HepG2 (cell line): ENCODE results near the gene CHST12. TPM values are rescaled to one million over a fixed set of nuclear protein-coding genes. Genes with fewer than 3 reads are reported as not detected.

Experiments
- DDIT3 ChIP-seq: sonication (generic); formaldehyde crosslinking; IDR thresholded peaks from 2 replicates; pipeline ENCODE4 v1.4.0; 2020; ENCODE audit warnings: mild to moderate bottlenecking, missing genetic modification reagents
- DRAP1 ChIP-seq: IDR thresholded peaks from 2 replicates; pipeline ENCODE4 v1.6.1; 2016; ENCODE audit warnings: missing genetic modification reagents, missing compliant biosample characterization
- FOXJ3 ChIP-seq: sonication (generic); formaldehyde crosslinking; IDR thresholded peaks from 2 replicates; pipeline ENCODE4 v1.4.0; 2020; ENCODE audit warnings: missing genetic modification reagents, mild to moderate bottlenecking, borderline replicate concordance
- FOXP4 ChIP-seq: sonication (generic); formaldehyde crosslinking; IDR thresholded peaks from 2 replicates; pipeline ENCODE4 v1.4.0; 2020; ENCODE audit warnings: missing genetic modification reagents
- HIC2 ChIP-seq: sonication (generic); formaldehyde crosslinking; IDR thresholded peaks from 2 replicates; pipeline ENCODE4 v1.9.0; 2022; ENCODE audit warnings: low read depth, missing genetic modification reagents
- MAX ChIP-seq: IDR thresholded peaks from 2 replicates; pipeline ENCODE4 v1.6.1; 2012; ENCODE audit warnings: inconsistent platforms
- MAZ ChIP-seq, 2 experiments: sonication (generic) in 1 of 2; formaldehyde crosslinking in 1 of 2; IDR thresholded peaks; 2 replicates each; pipeline versions ENCODE4 v1.5.0 to v1.6.1; 2012 to 2020; ENCODE audit warnings: low read depth in 2 of 2, mild to moderate bottlenecking in 2 of 2, borderline replicate concordance in 1 of 2, improper control_type of control experiment in 1 of 2, low read length in 1 of 2, missing genetic modification reagents in 1 of 2, moderate library complexity in 1 of 2
- MEF2D ChIP-seq: sonication (generic); formaldehyde crosslinking; IDR thresholded peaks from 2 replicates; pipeline ENCODE4 v1.5.1; 2020; ENCODE audit warnings: mild to moderate bottlenecking, missing genetic modification reagents
- MLLT10 ChIP-seq: sonication (generic); formaldehyde crosslinking; IDR thresholded peaks from 2 replicates; pipeline ENCODE4 v1.4.0; 2020; ENCODE audit warnings: missing genetic modification reagents
- NFE2L1 ChIP-seq: sonication (generic); formaldehyde crosslinking; IDR thresholded peaks from 2 replicates; pipeline ENCODE4 v1.4.0; 2020; ENCODE audit warnings: missing genetic modification reagents, mild to moderate bottlenecking, borderline replicate concordance
- RXRB ChIP-seq: IDR thresholded peaks from 2 replicates; pipeline ENCODE4 v1.6.1; 2016; ENCODE audit warnings: borderline replicate concordance, missing genetic modification reagents, missing compliant biosample characterization
- SRF ChIP-seq: IDR thresholded peaks from 2 replicates; pipeline ENCODE4 v1.6.1; 2011; ENCODE audit warnings: mild to moderate bottlenecking, low read depth, low read length, moderate library complexity
- SRSF9 ChIP-seq: fragments of 200-400 bp; formaldehyde crosslinking; IDR thresholded peaks from 2 replicates; pipeline ENCODE4 v1.6.1; 2018; ENCODE audit warnings: borderline replicate concordance, mild to moderate bottlenecking, low read depth, low read length; ENCODE audit not compliant: insufficient read depth, poor library complexity, severe bottlenecking
- TAF1 ChIP-seq: sonication (generic); formaldehyde crosslinking; IDR thresholded peaks from 2 replicates; pipeline ENCODE4 v1.4.0; 2020; ENCODE audit warnings: missing genetic modification reagents
- TEAD3 ChIP-seq: optimal IDR thresholded peaks from 2 replicates; pipeline ENCODE3; 2016; ENCODE audit warnings: borderline replicate concordance
- ZBTB43 ChIP-seq: sonication (generic); formaldehyde crosslinking; conservative IDR thresholded peaks from 2 replicates; pipeline ENCODE4 v1.4.0; 2020; ENCODE audit warnings: missing genetic modification reagents
- ZNF20 ChIP-seq: sonication (generic); formaldehyde crosslinking; IDR thresholded peaks from 2 replicates; pipeline ENCODE4 v1.4.0; 2020; ENCODE audit warnings: mild to moderate bottlenecking, moderate library complexity, missing genetic modification reagents
- ZNF235 ChIP-seq: sonication (generic); formaldehyde crosslinking; IDR thresholded peaks from 2 replicates; pipeline ENCODE4 v1.8.1; 2023; ENCODE audit warnings: mild to moderate bottlenecking, missing genetic modification reagents, borderline replicate concordance
- ZNF333 ChIP-seq: sonication (generic); formaldehyde crosslinking; IDR thresholded peaks from 2 replicates; pipeline ENCODE4 v1.4.0; 2020; ENCODE audit warnings: mild to moderate bottlenecking, missing genetic modification reagents, borderline replicate concordance
- ZNF652 ChIP-seq: IDR thresholded peaks from 2 replicates; pipeline ENCODE4 v1.6.1; 2016; ENCODE audit warnings: low read depth, borderline replicate concordance
- polyA plus RNA-seq, 8 experiments: library from polyadenylated mRNA; depleted of rRNA in 3 of 8; stranded (reverse) in 7 of 8; unstranded in 1 of 8; fragments of >200 nt; fragmentation: Illumina TruSeq in 4 of 8; extraction: Trizol in 4 of 8; gene quantifications; 2 replicates each; pipeline versions ENCODE4 v1.2.1 to v1.2.3, GENCODE V29; 2011 to 2016; ENCODE audit warnings: low read depth in 4 of 8, missing spikeins in 1 of 8, mixed read lengths in 1 of 8; ENCODE audit not compliant: insufficient read depth in 1 of 8
- total RNA-seq, 5 experiments: library from RNA; depleted of rRNA; stranded (reverse); fragments of >200 nt; fragmentation: Illumina TruSeq; extraction: Trizol; gene quantifications; 2 replicates each; pipeline ENCODE4 v1.2.3, GENCODE V29; 2016; ENCODE audit warnings: low read depth in 1 of 5

CHST12 gene
- total and polyA plus RNA-seq, 2 of the 13 experiments (the other 11 are each of a cell fraction or from before 2014, with no cell fraction given) = 6.4 to 15.8 TPM

- TF ChIP-seq ZNF652 (peak; percentile 32; the same call in 1 of the 2 replicates), SRSF9 (no peak), DDIT3 (CRISPR knock-in tag) (no peak), NFE2L1 (CRISPR knock-in tag) (no peak), MLLT10 (CRISPR knock-in tag) (no peak), ZBTB43 (CRISPR knock-in tag) (0 out of 2 replicates have a peak, but pooled peaks have one; percentile 21), MAZ (IDR thresholded peaks at IDR 0.05; ENCODE audit: borderline replicate concordance, low read depth, low read length) (no peak), MAZ (CRISPR knock-in tag; IDR thresholded peaks at IDR 0.05; ENCODE audit: low read depth) (no peak), TEAD3 (CRISPR knock-in tag) (peak; percentile 38), DRAP1 (CRISPR knock-in tag) (no peak; the same call in 1 of the 2 replicates), RXRB (CRISPR knock-in tag) (peak; percentile 10; the same call in 1 of the 2 replicates), ZNF235 (no peak), MAX (0 out of 2 replicates have a peak, but pooled peaks have one; percentile 39), ZNF20 (CRISPR knock-in tag) (no peak), MEF2D (CRISPR knock-in tag) (peak; percentile 33; the same call in 1 of the 2 replicates), FOXJ3 (CRISPR knock-in tag) (no peak), ZNF333 (CRISPR knock-in tag) (no peak), HIC2 (CRISPR knock-in tag) (no peak), FOXP4 (CRISPR knock-in tag) (peak; percentile 68; the same call in 1 of the 2 replicates), SRF (peak; percentile 85), TAF1 (CRISPR knock-in tag) (no peak)
Measured at GRCh38 chr7:2411815-2412586, 8.6 kb downstream of the CHST12 start (continued).
